ENCODE results near the gene NTN4.

- no peak for TF ChIP-seq POLR2A (IDR thresholded peaks at IDR 0.05)
- TF ChIP-seq CTCF (IDR thresholded peaks at IDR 0.05): no peak
- no peak for TF ChIP-seq POLR2AphosphoS5 (IDR thresholded peaks at IDR 0.05)
These were observed 174.8 kb downstream of the NTN4 start for GRCh38 chr12:95615749-95616148.
